Thoracic aorta (tissue), 2 donors: ENCODE data around the gene TARS3. TPM values are rescaled to one million over a fixed set of nuclear protein-coding genes. Genes with fewer than 3 reads are reported as not detected.
A peak's percentile ranks its signal among the peaks of the same experiment; 100 is the strongest.

Source experiments
- ATAC-seq: fragments of 150-250 bp; one replicate; pipeline ENCODE4 v1.8.0; 2017; ENCODE audit warnings: low read depth; ENCODE audit not compliant: insufficient number of reproducible peaks, low FRiP score
- DNase-seq: peaks from one replicate; pipeline ENCODE4 v3.0.0-alpha.2; 2020; ENCODE audit warnings: low spot score
- H3K27ac ChIP-seq, 2 donors: fragments of 200-600 bp; sonication (generic); 1 replicate in 1 of 2; 2 replicates in 1 of 2; pipeline ENCODE4 v1.5.1; 2016; ENCODE audit warnings: mild to moderate bottlenecking in 2 of 2, moderate library complexity in 2 of 2
- H3K27me3 ChIP-seq: fragments of 200-600 bp; sonication (generic); replicated peaks from 2 replicates; pipeline ENCODE4 v1.6.0; 2016; ENCODE audit warnings: mild to moderate bottlenecking; ENCODE audit not compliant: insufficient read depth
- H3K36me3 ChIP-seq: fragments of 200-600 bp; sonication (generic); one replicate; pipeline ENCODE4 v1.5.1; 2016
- H3K4me1 ChIP-seq, 2 donors: fragments of 200-600 bp; sonication (generic); 1 replicate in 1 of 2; 2 replicates in 1 of 2; pipeline versions ENCODE4 v1.5.1 to v1.6.0; 2016; ENCODE audit warnings: low read depth in 2 of 2, mild to moderate bottlenecking in 1 of 2; ENCODE audit not compliant: control insufficient read depth in 1 of 2
- H3K4me3 ChIP-seq: fragments of 200-600 bp; sonication (generic); 2 replicates; pipeline ENCODE4 v1.5.1; 2016; ENCODE audit warnings: mild to moderate bottlenecking
- H3K9me3 ChIP-seq: fragments of 200-600 bp; sonication (generic); 2 replicates; pipeline ENCODE4 v1.5.1; 2016
- total RNA-seq, 2 donors: library from RNA; depleted of rRNA; stranded (reverse); fragments of >200 nt; gene quantifications; one replicate each; pipeline versions ENCODE4 v1.1.0 to v1.2.3, GENCODE V29; 2016
- TF ChIP-seq, protein P1 (sequence below): fragments of 200-600 bp; sonication (generic); IDR thresholded peaks from one replicate; pipeline ENCODE4 v1.5.1; 2019; ENCODE audit warnings: antibody characterized with exemption

The TARS3 gene
- total RNA-seq, 2 donors from 2014 or later = 20.5 to 21.3 TPM

DNA sequence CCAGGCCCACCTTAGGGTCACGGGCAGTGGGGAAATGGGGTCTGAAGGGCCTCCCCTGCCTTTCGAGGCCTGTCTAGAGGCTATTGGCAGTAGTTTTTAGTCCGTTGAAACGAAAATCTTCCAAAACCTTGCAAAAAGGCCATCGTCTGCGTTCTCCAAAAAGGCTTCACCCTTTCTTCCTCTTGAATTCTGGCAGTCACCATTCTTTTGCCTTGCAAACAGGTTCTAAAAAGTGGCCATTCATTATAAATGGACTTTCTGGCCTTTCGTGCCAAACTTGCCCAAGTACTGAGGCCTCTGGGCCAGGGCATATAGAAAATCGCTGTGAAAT lies 367 bp upstream of the TARS3 start:
- no peak for DNase-seq
- Histone ChIP-seq H3K27me3 (no peaks in the 10 kb centered on the region), H3K9me3 (no peaks in the 10 kb centered on the region), H3K36me3 (peaks cover 11% of the 10 kb centered on the region), H3K4me1 (peaks cover 9 to 11% of the 10 kb centered on the region in 2 donors), H3K27ac (peak overlapping the region; percentile 53 to 60), H3K4me3 (peak overlapping the region; percentile 97)
- TF ChIP-seq, protein P1, sequence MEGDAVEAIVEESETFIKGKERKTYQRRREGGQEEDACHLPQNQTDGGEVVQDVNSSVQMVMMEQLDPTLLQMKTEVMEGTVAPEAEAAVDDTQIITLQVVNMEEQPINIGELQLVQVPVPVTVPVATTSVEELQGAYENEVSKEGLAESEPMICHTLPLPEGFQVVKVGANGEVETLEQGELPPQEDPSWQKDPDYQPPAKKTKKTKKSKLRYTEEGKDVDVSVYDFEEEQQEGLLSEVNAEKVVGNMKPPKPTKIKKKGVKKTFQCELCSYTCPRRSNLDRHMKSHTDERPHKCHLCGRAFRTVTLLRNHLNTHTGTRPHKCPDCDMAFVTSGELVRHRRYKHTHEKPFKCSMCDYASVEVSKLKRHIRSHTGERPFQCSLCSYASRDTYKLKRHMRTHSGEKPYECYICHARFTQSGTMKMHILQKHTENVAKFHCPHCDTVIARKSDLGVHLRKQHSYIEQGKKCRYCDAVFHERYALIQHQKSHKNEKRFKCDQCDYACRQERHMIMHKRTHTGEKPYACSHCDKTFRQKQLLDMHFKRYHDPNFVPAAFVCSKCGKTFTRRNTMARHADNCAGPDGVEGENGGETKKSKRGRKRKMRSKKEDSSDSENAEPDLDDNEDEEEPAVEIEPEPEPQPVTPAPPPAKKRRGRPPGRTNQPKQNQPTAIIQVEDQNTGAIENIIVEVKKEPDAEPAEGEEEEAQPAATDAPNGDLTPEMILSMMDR = no peak
- ATAC-seq = no peak

DNA sequence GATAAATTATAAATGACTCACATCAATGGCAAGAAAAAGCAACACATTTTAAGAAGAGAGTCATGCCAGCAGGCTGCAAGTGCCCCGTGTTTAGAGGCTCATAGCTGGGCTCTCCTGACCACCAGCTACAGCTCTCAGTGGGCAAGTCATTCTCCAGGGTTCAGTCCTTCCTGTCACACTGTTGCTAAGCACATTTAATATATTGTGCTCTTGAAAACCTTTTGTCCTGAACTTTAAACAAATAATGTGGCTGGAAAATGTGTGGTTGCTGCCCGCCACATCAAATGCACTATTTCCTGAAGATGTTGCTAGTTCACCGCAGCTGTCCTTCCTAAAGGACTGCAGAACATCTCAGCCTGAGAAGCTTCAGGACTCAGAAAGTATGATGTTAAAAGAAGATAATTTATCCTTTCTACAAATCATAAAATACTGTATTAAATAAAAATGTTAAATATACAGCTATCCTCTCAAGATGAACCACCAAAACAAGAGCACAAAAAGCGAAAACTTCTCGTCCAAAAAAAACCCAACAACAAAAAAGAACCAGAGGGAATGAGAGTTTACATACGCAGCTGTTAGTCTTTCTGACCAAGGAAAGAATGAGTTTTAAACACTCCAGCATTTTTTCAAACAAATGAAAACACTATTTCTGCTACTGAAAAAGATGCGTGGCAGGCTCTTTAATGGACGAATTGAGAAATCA lies 951 bp downstream of the TARS3 start:
- peak overlapping the region; percentile 87 to 88 for H3K27ac ChIP-seq
- peak overlapping the region; percentile 97 for H3K4me3 ChIP-seq
- H3K36me3 ChIP-seq = peaks cover 18% of the 10 kb centered on the region
- ATAC-seq (no peak), DNase-seq (no peak)
- H3K27me3 ChIP-seq = no peaks in the 10 kb centered on the region
- TF ChIP-seq, protein P1 = no peak
- no peaks in the 10 kb centered on the region for H3K9me3 ChIP-seq
- H3K4me1 ChIP-seq = peaks cover 9 to 11% of the 10 kb centered on the region in 2 donors

DNA sequence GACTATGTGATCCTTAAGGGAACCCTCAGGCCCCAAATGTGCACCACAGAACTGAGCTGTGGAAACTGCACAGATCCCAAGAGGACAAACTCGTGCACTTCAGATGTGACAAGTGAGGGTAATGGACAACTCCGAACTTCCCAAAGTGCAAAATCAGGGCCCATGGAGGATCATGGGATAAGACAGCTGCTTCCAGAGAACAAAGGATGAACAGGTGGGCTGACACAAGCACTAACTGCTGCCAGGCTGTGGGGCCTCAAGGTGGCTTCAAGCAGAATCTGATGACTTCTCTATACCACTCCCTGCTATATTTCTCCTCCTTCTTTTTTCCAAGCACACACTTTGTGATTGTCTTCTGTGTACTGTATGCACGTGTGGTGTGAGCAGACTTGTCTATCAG lies 5.4 kb downstream of the TARS3 start:
- Histone ChIP-seq H3K27ac (no peak overlapping the region), H3K9me3 (no peaks in the 10 kb centered on the region), H3K27me3 (no peaks in the 10 kb centered on the region), H3K4me3 (no peak overlapping the region), H3K36me3 (peaks cover 29% of the 10 kb centered on the region), H3K4me1 (peaks cover 6 to 11% of the 10 kb centered on the region in 2 donors)
- TF ChIP-seq, protein P1 = no peak
- no peak for ATAC-seq
- no peak for DNase-seq

DNA sequence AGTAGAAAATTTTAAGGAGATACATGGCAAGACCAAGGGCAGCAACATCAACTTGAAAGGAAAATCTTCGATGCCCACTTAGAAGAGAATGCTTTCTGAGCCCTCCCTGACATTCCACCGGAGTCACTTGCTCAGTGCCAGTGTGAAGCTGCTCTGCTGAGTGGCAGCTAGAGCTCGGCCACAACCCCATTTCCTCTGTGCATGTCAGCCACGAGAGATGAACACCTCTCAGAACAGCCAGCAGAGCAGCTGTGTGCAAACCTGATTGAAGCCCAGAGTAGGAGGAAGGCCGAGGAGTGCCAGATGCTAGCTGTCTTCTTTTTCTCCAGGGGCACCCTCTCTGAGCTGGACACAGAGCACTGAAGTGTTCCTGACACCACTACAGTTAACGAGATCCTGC lies 12.2 kb downstream of the TARS3 start:
- TF ChIP-seq, protein P1 = no peak
- H3K36me3 ChIP-seq = peaks cover 24% of the 10 kb centered on the region
- H3K4me1 ChIP-seq = no peaks in the 10 kb centered on the region
- DNase-seq = no peak
- H3K4me3 ChIP-seq = no peak overlapping the region
- no peaks in the 10 kb centered on the region for H3K27me3 ChIP-seq
- no peaks in the 10 kb centered on the region for H3K9me3 ChIP-seq
- no peak for ATAC-seq
- no peak overlapping the region for H3K27ac ChIP-seq

DNA sequence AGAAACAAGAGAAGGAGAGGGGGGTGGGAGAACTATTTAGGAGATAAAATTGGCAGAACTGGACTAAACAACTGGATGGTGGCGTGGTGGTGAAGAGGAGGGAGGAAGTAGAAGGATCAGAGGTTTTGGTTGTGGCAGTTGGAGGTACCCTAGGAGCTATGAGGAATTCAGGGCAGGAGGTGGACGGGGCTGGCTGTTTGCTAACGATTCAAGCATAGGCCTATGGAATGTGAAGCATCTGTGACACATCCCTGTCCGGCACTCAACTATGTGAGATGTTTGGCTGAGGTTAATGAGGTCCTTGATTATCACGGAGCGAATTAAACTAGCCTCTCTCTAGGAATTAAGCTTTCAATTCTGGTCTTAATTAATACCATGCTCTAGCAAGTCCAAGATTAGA lies 13.5 kb downstream of the TARS3 start:
- Histone ChIP-seq H3K4me1 (no peaks in the 10 kb centered on the region), H3K27me3 (no peaks in the 10 kb centered on the region), H3K36me3 (peaks cover 22% of the 10 kb centered on the region), H3K4me3 (no peak overlapping the region), H3K9me3 (no peaks in the 10 kb centered on the region), H3K27ac (no peak overlapping the region)
- TF ChIP-seq, protein P1 = no peak
- no peak for ATAC-seq
- DNase-seq = no peak
